Measurements from ENCODE around the gene GRK5.
"Not testable (repeated sequence)": the region's sequence is repeated elsewhere in the genome, so short reads cannot be mapped to it uniquely, and the experiment has no call there.

- TF ChIP-seq POLR2A (IDR thresholded peaks at IDR 0.05; ENCODE audit: extremely low read depth, insufficient read length); CTCF (IDR thresholded peaks at IDR 0.05; ENCODE audit: low read depth, low read length); MAX (IDR thresholded peaks at IDR 0.05; ENCODE audit: low read depth, low read length): not testable (repeated sequence)
These were observed 32.3 kb downstream of the GRK5 start for GRCh38 chr10:119239630-119240029.
